NCI-H1048 (cell line): ENCODE data around the gene STOX1.
"Not testable (repeated sequence)": the region's sequence is repeated elsewhere in the genome, so short reads cannot be mapped to it uniquely, and the experiment has no call there.

Experiments
- DNase-seq: peaks from one replicate; lab custom pipeline; 2025; lab: John Stamatoyannopoulos, UW

STOX1 gene

DNA sequence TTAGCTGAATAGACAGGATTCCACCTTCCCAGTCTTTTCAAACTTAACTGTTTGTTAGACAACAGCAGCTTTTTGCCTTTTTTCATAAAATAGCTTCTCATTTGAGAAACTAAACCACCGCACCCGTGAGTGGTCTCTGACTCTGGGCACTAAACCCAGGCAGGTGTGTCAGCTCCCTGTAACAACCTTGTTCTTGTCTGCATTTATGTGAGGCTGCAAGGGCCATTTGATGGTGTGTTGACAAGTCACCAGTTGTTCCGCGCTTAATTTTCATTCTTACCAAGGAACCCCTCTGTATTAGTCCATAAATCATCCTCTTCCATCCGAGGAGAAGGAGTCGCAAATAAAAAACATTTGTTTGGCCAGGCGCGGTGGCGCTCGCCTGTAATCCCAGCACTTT is 1.5 kb downstream of the STOX1 start:
- DNase-seq, result no peak

DNA sequence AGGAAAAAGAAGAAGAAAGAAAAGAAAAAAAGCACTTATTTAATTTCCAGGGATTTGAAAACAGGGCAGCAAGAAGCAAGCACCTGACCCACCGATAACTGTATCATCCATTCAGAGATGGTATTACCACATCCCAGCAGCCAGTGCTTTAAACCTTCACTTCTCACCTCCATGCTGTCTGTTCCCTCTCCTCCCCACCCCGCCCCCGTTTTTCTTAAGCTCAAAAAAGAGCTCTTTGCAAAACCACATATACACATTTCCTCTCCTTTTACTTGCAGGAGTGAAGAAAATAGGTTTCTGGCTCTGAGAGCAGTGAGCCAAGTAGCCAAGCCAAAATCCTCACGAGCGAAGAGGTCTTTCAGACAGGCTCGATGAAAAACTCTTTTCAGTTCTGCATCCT is 2.2 kb downstream of the STOX1 start:
- no peak for DNase-seq

DNA sequence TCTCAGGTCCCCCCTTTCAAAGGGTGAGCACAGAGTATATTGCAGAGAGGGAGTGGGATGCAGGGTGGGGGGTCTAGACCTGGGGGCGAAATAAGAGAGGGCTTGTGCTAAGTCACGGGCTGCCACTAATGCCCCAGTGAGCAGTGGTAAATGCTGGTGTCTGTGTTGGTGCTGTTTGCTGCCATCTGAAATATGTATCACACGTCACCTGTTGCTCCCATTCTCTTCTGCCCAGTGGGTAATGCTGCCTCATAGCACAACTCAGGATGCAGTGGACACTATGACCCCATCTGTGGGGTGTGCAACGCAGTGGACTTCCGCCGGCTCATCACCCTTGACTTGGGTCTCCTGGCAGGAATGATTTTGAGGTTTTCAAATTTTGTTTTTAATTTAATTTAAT is 2.6 kb downstream of the STOX1 start:
- DNase-seq, result no peak

DNA sequence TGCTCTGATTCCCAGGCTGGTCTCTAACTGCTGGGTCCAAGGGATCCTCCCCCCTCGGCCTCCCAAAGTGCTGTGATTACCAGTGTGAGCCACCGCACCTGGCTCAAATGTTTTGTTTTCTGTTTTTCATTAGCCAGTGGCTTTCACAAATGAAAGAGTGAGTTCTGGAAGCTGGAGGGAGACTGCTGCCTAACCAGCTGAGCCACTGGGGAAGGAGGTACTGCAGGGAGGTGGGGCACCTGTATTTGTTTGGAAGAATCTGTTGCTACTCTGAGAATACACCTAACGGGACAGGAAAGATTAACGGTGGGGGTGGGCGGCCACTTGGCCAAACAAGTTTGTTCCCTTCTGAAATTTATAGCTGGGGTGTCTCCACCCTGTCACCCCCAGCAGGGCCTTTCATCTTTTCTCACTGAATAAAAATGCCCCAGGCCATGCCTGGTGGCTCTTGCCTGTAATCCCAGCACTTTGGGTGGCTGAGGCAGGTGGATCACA is 4.7 kb downstream of the STOX1 start:
- no peak for DNase-seq

DNA sequence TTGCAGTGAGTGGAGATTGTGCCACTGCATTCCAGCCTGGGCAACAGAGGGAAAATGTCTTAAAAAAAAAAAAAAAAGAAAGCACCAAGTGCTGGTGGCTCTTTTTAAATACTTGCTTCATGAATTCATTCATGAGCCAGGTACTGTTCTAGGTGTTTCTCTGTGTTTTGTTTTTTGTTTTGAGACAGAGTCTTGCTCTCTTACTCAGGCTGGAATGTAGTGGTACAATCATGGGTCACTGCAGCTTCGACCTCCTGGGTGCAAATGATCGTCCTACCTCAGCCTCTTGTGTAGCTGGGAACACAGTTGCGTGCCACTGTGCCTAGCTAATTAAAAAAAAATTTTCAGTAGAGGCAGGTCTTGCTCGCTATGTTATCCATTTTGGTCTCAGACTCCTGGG is 5.3 kb downstream of the STOX1 start:
- no peak for DNase-seq

DNA sequence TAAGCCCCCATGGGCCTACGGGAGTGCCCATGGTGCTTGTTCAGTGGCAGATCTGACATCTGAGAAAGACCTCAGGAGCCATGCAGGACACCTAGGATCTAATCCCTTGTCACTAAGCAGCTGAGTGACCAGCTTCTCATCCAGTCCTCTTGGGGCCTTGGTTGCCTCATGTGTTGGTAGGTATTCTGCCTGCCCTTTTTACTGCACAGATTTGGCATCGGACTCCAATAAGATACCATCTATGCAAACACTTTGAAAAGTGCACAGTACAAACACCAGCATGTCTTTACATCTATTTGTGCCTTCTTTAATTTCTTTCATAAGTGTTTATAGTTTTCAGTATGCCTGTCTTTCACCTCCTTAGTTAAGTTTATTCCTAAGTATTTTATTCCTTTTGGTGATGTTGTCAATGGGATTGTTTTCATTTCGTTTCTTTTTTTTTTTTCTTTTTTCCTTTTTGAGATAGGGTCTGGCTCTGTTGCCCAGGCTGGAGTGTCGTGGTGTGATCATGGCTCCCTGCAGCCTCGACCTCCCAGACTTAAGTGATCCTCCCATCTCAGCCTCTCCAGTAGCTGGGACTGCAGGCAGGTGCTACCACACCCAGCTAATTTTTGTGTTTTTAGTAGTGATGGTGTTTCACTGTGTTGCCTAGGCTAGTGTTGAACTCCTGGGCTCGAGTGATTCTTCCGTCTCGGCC is 10.4 kb downstream of the STOX1 start:
- DNase-seq, result no peak

DNA sequence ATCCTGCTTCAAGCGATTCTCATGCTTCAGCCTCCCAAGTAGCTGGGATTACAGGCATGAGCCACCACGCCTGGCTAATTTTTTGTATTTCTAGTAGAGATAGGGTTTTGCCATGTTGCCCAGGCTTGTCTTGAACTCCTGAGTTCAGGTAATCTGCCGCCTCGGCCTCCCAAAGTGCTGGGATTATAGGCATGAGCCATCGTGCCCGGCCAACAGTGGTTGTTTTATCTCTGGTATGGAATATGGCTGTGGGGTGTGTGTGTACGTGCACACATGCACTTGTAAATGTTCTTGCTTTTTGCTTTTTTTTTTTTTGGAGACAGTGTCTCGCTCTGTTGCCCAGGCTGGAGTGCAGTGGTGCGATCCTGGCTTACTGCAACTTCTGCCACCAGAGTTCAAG is 13.3 kb downstream of the STOX1 start:
- DNase-seq, result not testable (repeated sequence)

DNA sequence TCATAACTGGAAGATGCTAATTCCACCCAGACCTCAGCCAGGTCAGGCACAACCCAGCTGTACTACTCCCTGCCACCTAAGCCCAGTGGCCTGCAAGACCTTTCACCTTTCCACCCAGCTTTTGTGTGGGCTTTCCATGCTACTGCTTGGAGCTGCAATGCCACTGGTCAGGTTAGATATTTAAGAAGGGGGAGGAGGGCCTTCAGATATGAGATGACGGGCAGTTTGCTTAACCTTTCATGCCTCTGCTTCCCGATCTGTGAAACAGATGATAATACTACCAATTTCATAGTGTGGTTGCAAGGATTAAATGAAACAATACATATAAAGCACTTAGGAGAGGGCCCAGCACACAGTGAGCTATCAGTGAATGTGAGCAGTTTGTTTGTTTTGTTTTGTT is 20.9 kb downstream of the STOX1 start:
- no peak for DNase-seq

DNA sequence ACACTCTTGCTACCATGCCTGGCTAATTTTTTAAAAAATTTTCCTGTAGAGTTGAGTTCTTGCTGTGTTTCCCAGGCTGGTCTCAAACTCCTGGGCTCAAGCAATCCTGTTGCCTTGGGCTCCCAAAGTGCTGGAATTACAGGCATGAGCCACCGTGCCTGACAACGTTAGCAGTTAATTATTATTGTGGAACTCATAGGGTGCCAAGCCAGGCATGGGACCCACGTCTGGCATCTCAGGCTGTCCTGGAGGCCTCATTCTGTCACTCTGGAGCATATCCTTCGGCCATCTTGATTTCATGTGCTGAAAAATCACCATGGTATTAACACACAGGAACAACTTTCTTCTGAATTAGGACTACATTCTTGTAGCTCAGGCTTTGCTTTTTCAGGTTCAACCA is 21.5 kb downstream of the STOX1 start:
- no peak for DNase-seq

DNA sequence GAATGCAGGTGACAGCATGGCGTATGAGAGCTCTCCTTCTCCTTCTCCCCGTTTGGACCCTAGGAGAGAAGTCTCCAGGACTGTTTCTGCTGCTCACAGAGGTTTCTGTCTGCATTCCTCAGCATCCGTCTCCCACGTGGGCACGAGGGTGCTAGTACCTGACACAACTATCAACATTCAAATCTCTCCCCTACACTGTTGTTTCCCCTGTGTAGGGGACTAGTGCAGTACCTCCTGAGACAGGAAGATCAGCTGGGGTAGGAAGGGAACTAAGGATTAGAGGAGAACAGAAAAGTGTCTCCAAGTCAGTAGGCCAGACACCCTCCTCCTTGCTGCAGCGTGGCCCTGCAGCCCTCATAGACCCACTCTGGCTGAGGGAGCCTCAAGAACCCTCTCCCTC is 29.0 kb downstream of the STOX1 start:
- no peak for DNase-seq

DNA sequence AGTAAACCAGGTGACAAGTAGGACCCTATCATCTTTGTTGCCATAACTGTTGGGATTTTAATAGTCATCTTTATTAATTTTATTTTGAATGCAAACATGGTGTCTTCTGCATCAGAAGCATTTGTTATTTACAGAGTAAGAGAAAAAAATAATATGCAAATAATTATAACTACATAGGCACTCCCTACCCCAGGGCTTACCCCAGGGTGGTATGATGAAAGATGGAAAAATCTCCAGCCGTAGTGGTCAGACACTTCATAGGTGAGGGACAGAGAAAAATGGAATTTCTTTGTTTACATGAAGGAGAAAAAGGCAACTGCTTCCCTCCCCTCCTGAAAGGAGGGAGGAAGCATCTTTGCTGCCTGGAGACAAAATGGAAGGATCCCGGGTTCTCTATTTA is 29.7 kb downstream of the STOX1 start:
- no peak for DNase-seq

DNA sequence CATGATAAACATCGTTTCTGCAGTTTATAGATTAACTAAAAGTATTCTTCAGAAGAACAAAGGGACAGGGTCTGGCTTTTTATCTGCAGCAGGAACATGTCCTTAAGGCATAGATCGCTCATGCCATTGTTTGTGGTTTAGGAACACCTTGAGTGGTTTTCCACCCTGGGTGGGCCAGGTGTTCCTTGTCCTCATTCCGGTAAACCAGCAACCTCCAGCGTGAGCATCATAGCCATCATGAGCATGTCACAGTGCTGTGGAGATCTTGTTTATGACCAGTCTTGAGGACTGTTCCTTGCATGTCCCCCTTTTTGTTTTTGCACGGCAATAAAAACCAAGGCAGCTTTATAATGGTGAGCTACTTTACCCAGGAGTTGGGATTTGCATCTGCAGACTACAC is 33.9 kb downstream of the STOX1 start:
- DNase-seq, result no peak

DNA sequence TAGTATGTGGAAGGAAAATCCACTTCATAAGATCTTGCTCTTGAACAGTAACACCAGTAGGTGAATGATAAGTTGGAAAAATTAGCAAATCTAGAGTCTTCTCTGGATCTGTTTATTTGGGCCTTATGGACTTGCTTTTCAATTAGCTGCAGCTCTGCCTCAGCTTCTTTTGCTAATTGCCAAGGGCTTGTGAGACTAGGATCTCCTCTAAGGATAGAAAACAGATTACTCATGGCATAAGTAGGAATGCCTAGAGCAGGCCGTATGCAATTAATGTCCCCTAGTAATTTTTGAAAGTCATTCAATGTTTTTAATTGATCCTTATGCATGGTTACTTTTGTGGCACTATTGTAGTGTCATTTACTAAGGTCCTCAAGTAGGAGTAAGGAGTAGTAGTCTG is 37.3 kb downstream of the STOX1 start:
- DNase-seq, result no peak

DNA sequence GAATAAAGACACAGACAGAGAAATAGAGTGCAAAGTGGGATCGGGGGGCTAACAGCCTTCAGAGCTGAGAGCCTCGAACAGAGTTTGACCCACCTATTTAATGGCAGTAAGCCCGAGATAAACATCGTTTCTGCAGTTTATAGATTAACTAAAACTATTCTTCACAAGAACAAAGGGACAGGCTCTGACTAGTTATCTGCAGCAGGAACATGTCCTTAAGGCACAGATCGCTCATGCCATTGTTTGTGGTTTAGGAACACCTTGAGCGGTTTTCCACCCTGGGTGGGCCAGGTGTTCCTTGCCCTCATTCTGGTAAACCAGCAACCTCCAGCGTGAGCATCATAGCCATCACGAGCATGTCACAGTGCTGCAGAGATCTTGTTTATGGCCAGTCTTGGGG is 40.8 kb downstream of the STOX1 start:
- not testable (repeated sequence) for DNase-seq

DNA sequence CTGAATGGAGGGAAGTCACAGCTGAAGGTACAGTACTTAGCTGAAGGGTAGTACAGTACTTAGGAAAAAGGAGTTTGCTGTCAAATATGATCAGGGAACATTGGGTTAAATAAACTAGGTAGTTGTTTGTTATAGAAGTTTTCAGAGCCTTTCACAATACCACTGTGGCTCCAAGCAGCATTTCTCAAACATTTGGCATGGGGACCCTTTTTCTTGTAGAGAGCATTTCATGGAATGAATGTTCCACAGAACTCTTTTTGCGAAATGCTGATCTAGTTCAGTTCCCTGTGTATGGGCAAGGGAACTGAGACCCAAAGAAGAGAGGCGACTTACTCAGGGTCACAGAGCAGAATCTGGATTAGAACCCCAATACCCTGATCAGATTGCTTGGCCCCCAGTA is 42.3 kb downstream of the STOX1 start:
- no peak for DNase-seq

DNA sequence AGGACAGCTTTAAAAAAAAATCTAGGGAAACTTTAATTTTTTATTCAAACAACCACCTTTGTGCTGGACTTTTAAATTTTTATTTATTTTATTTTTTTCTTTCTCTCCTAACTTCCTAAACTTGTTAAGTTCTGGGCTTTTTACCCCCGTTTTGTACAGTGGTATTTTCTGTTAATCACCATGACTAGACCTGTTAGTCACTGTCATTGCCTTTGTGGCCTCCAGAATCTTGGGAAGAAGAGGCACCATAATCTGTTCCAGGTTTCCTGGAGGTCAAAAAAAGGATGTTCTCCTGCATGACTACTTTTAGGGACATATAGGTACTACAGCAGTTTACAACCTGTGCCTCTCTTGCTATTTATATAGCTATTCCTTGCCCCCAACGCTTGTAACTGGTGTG is 42.7 kb downstream of the STOX1 start:
- no peak for DNase-seq

DNA sequence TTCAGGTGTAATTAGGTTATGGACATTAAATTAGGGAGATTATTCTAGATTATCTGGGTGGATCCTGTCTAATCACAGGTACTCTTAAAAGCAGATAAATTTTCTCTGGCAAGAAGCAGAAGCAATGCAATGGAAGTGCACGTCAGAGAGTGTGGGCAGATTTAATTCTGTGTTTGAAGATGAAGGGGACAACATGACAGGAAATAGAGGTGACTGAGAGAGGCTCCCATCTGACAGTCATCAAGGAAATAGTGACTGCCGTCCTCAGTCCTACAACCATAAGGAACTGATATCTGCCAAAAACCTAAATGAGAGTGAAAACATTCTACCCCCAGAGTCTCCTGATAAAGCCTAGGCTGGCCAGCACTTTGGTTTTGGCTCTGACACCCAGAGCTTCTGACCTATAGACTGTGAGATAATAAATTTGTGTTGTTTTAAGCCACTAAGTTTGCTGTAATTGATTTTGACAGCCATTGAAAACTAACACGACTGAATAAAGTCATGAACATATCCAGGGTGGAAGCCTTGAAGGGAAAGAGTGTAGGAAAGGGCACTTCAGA is 43.3 kb downstream of the STOX1 start:
- DNase-seq, result no peak

DNA sequence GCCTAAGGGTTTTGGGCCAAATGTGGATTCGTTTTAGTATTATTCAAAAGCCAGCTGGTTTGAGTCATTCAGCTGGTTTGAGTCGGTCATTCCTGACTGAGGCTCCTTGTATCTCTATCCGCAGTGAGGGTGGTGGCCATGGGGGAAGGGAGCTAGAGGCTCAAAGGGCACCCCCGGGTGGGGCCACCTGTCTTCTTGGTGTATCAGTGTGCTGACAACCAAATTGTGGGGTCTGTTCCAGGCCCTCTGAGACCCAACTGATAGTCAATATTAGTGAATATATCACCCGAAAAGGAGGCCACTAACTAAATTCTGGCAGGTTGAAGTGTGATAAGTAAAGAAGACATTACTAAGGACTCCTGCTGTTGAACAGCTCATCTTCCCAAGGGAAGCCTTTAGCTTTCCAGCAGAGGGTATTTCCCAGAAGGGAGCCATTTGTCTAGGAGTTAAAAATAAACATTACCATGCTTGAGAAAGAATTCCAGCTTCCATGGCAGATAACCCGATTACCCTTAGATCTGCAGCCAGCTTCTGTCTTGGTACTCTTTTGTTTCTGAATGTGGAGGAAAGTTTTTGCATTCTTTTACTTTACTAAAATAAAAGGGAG is 43.9 kb downstream of the STOX1 start:
- no peak for DNase-seq

DNA sequence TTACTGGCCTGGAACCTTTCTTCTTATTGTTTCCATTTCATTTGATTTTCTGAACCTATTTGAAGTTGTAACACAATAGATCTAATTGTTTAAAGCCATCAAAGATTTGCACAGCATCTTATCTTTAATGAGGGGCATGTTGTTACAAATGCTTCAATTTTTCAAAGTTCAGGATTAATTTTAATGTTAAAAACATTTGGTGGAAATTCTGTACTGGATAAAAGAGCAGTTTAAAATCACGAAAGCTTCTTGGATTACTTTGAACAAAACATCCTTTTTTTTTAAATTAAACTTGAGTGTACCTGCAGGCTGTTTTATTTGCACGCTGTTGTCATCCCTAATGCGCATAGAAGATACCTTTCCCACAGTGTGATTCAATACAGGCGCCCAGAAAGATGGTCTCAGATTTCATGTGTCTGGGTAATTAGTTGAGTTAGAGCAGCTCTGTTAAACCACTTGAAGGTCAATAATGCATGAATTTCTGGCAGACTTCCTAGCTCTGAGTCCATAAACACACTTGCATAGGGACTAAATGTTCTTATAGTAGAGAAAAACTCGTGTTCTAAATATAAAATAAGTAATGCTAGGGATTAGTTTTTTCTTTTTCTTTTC is 44.5 kb downstream of the STOX1 start:
- DNase-seq, result peak; percentile 83

DNA sequence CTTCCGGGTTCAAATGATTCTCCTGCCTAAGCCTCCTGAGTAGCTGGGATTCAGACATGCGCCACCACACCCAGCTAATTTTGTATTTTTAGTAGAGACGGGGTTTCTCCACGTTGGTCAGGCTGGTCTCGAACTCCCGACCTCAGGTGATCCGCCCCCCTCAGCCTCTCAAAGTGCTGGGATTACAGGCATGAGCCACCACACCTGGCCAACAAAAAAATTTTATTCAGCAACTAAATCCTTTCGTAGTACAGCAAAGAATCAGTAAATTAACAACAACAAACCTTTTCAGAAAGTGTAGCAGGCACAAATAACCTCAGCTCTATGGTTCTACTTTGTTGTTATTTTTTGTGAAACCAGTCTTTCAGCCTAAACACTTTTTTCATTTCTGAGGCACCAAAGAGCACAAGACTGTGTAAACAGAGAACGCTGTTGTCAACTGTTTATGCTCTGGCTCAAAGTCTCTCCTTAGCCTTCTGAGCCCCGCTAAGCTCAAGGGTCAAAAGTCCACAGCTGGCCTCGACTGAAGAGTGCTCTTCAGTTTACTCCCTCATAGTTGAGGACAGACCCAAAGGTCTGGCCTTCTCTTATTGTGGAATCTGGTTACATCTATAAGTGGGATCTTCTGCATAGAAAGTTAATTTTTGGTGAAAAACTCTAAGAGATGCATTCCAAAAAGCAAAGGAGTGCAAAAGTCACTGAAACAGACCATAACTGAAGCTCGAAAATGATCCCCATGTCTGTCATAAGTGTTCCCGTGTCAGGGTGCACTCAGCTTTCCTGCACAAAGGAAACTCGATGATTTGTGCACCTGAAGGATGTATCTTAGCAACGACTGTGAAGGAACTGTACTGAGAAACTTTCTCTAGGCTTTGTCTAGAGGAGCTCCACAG is 49.2 kb downstream of the STOX1 start:
- DNase-seq, result no peak

DNA sequence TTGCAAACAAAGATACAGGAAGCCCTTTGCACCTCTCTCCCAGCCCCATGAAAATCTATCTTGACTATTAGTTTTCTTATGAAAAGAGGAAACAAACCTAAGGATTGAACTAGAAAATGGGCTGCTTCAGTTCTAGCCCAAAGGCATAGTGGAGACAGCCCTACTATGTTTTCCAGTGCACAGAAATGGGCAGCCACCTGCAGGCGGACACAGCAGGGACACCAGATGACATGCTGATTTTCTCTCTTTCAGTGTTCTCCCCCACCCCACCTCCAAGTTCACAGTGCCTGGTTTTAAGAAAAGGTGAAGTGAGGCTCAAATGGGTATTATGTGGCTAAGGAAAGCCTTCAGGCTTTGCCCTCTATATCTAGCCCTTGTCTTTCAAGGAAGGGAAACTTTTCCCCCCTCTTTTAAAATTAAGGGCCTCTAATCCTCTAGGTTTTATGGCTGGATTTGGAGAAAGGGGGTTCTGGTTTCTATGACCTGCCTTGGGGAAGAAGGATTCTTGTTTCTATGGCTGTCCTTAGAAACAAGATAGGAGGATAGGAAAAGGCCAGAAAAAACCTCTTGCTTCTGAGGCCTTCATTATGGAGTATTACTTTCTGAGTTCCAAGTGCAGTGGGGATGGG is 50.3 kb downstream of the STOX1 start:
- no peak for DNase-seq

DNA sequence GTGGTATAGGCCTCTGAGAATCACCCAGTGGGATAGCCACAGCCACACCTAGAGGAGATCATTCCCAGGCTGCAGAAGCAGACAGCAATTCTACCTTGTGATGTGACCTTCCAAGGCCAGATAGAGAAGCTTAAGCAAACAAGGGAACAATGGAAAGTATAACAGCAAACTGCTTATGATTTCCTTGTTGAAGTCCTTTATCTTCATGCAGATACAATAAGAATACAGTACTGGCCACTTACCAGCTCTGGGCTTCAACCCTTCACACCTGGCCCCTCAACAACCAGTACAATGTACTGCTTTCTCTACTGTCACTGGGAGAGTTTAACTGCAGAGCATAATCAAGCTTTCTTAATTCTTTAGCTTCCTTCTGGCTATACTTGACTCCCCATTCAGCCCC is 51.2 kb downstream of the STOX1 start:
- DNase-seq, result no peak
